Panc1 (cell line): Measurements from ENCODE around the gene RNF19B.

ENCODE experiments used
- CTCF ChIP-seq: fragments of 450-650 bp; IDR thresholded peaks from 2 replicates; pipeline ENCODE4 v1.5.1; 2017; ENCODE audit warnings: mild to moderate bottlenecking
- REST ChIP-seq, 2 experiments: IDR thresholded peaks; 2 replicates each; pipeline ENCODE4 v1.6.1; 2011 to 2012; ENCODE audit warnings: low read depth in 2 of 2, control low read depth in 1 of 2, low read length in 1 of 2, mild to moderate bottlenecking in 1 of 2, moderate library complexity in 1 of 2; ENCODE audit not compliant: insufficient read depth in 1 of 2

- TF ChIP-seq REST (IDR thresholded peaks at IDR 0.05; ENCODE audit: insufficient read depth in 1 of 2, low read depth in 2 of 2, low read length in 1 of 2) (no peak), CTCF (no peak)
Observed at GRCh38 chr1:32891630-32892029, 73.0 kb downstream of the RNF19B start.
